CD4-positive, alpha-beta T cell treated with Interleukin-21 for 1 hour (primary cell): Measurements from ENCODE around the gene VCX.
"Not testable (repeated sequence)": the region's sequence is repeated elsewhere in the genome, so short reads cannot be mapped to it uniquely, and the experiment has no call there.

Experiments used
- DNase-seq: peaks from one replicate; pipeline ENCODE4 v3.0.0-alpha.2; 2020

The VCX gene

DNA sequence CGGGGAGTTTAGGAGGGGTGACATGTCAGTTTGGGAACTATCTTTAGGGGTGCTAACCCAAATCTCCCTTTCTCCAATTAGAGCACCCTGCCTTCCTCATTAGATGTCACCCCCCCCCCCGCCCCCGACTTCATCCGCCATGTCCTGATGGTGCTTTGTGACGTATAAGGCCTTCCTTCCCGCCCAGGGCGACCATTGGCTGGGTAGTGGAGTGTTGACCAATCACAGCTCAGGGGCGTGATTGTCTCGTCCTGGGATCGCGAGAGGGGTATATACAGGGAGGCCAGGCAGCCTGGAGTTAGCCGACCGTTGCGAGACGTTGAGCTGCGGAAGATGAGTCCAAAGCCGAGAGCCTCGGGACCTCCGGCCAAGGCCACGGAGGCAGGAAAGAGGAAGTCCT, at the start of gene VCX:
Gene VCX, plus strand, starts transcription at position 301 of the 400 bp plus-strand sequence. Its CDS starts 33 bp downstream, at position 334.
- not testable (repeated sequence) for DNase-seq

DNA sequence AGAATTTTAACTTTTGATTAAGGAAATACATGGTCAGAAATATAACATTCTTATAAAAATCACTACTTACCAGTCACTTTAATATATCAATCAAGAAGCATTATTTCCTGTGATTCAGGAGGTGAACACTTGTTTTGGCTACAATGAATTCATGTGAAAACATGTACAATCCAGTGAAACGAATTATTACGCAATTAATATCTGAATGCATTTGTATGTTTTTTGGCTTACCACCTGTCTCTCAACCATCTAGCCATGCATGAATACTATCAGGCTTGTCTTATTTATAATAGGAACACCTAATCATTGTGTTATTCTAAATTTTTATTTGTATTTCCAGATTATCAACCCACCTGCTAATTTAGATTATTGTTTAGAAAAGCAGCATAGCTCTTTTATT, 44.6 kb upstream of the VCX start:
- DNase-seq, result no peak

DNA sequence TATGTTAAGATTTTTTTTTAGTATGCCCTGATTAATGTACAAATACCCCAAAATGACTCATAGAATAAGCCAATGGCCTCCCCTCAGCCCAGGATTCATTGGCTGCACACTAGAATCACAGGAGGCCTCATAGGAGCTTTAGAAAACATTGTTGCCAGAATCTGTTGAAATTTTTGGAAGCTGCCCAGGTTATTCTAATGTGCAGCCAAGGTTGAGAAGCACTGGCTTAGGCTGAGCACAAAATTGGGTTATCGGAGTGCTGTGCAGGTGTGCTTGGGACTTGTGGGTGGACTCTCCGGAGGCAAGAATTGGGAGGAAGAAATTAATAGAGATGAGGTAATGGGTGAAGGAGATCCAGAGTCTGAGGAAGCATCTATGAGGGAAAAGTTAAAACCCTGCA, 41.3 kb upstream of the VCX start:
- DNase-seq, result no peak

DNA sequence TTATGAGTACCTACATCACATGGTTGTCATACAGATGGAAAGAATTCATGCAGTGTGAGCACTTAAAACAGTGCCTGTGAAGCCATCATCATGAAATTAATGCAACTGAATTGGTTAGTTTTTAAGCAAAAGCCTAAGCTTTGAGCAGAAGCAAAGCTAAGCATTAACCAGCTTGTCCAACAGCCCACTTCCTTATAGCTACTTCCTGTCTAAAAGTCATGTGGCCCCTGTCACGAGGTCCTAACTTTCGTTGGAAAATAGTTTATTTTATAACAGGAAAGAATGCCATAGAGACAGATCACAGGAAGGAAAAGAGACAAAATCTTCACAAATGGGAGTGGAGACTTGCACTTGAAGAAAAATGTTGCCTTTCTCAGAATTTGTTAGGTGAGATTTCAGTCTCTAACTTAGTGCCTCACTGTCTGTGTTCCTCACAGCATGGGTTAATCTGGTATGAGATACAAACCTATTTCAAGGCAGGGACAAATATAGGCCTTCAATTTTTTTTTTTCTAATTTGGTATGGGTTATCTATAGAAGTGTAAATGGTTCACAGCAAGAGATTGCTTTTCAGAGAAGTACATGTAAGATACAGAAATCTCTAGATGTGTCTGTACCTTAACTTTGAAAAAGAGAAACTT, 27.7 kb upstream of the VCX start:
- no peak for DNase-seq

DNA sequence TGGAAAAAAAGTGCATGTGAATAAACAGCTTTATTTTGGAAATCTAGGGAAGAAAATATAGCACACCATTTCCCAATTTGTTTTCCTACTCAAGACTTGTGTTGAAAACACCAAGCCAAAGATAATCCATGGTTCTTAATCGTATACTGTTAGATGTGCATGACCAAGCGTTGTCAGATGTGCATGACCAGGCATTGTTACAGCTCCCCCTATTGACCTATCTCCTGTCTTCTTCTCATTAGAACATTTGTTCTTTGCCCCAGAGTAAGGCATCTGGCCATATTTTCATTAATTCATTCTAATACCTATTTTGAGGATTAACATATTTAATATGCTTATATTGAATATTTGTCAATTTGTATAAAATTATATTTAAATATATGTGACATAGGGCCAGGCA, 14.4 kb upstream of the VCX start:
- DNase-seq, result no peak

DNA sequence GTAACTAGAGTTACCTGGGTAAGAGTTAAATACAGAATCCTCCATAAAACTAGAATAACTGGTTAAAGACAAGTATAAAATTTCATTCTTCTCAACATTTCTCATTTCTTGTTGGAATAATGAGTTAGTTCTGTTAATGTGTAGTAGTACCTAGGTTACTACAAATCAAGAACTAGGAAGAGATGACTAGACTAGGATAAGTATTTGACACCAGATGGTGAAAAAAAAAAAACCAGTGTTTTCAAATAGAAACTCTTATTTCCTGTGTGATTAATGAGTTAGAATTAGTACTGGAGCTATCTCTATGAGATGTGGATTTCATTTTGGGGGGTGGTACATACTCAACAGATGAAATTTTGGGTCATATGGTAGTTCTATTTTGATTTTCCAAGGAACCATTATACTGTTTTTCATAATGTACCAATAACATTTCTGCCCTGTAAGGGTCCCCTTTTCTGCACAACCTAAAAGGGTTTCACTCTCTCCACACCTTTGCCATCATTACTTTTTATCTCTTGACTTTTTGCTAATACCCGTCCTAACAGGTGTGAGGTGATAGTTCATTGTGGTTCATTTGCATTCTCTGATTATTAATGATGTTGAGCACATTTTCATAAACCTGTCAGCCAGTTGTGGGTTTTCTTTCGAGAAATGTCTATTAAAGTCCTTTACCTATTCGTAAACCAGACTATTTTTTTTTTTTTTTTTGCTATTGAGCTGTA, 1.7 kb upstream of the VCX start:
- DNase-seq, result no peak

DNA sequence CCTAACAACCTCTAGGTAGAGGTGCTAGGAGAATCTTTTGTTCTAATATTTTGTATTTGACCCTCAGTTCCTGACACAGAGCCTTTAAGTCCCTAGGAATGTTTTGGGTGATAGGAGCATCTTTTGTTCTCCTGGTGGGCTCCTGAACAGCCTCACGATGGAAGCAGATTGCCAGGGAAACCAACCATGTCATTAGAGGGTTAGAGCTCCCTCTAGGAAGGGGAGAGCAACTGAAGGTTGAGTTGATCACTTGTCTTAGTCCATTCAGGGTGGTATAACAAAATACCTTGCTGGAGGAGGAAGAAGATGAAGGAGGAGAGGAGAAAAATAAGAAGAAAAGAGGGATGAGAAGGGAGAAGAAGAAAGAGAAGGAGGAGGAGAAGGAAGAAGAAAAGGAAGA, 9.2 kb downstream of the VCX start:
- DNase-seq, result no peak

DNA sequence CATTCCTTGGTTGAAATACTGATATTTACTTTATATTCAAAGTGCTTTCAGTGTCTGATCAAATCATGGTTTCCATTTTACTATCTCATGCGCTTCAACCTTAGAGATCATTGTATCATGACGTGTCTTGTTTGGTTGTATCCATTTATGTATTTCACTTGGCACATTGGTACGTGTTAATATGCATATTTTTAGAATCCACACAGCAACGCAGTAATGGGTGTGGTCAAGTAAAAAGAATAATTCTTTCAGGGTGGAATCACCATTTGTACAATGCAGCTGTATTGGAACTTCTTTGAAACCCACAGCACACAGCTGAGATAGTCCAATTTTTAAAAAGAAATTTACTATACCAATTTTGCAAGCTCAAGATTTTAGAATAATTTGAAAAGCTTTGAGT, 29.1 kb downstream of the VCX start:
- DNase-seq, result no peak

DNA sequence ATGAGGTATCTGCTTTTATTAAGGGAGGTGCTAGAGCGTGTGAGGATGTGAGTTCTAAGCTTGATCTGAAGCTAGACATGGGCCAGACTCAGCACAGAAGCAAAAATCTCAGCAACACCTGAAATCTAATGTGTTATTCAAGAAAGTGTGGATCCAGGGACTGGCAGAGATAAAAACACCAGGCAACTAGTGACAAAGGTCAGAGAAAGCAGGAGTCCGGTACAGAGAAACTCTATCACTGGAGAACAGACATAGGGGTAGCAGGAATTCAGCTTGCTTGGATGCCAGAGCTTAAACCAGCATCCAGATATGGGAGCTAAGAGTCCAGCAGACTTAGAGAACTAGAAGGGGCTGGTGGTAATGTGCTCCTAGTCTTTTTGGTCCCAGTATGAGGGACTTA, 34.0 kb downstream of the VCX start:
- no peak for DNase-seq

DNA sequence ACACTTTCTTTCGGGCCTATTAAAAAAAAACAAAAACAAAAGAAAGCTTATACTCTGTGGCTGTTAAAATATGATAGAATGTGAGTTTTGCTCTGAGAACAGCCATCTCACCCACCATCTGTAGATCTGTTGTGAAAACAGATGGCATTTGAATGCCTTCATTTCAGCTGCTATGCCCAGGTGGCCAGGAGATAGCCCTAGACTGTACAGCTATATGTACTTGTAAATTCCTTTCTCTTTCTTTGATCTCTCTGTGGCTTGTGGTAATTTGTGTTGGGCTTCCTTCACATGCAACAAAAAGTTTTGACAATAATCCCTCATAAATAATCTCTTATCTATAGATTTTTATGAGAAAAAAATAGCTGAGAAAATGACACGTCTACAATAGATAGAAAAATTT, 46.2 kb downstream of the VCX start:
- no peak for DNase-seq

DNA sequence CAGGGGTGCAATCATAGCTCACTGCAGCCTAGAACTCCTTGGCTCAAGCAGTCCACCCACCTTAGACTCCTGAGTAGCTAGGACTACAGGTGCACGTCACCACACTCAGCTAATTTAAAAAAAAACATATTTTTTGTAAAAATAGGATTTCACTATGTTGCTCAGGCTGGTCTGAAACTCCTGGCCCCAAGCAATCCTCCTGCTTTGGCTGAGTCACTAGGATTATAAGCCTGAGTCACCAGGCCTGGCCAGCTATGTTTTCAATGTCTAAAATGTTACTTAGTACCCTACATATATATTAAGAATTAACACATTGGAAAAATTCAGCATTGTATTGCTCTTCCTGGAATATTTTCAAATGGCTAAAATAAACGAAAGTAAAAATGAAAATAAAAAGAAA, 46.7 kb downstream of the VCX start:
- DNase-seq, result no peak

DNA sequence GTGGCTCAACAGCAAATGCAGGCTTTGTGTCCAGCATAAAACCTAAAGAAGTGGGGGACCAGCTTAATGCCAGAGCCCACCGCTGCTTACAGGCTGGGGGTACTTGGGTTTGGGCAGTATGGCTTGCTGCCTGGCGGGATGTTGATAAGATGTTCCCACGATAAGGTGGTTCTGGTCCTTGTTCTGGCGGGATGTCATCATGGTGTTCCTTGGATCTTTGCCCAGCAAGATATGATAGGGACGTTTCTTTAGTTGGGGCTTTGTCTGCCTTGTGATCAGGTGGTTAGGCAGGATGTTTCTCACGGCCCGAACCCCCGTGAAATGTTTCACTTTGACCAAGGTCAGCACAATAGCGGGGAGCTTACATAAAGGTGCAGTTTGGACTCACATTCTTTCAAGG, 49.0 kb downstream of the VCX start:
- DNase-seq, result no peak
